HG03521 (cell line): ENCODE results near the gene ARL3.
"Not testable (repeated sequence)": the region's sequence is repeated elsewhere in the genome, so short reads cannot be mapped to it uniquely, and the experiment has no call there.

Experiments
- ATAC-seq: cut with Tn5 transposase; IDR thresholded peaks from one replicate; pipeline ENCODE4 v1.9.1; 2021; ENCODE audit warnings: mild to moderate bottlenecking, moderate library complexity; ENCODE audit not compliant: unreplicated experiment

Gene ARL3

DNA sequence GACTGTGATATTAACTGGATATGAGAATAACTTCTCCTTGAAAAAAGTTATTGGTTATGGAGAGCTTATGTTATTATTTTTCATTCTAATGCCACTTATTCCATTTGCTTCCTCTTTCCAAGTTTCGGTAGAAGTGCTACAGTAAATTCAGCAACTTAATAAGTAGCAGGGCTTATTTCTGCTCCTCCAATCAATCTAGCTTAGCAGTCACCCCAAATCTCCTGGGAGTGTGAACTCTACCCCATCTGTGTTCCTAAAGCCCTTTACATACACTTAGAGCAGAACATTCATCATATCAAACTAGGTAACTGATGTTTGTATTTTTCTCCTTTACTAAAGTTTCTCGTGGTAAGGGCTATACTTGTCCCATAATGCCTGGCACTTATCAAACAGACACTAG, 8.7 kb downstream of the ARL3 start:
- no peak for ATAC-seq

DNA sequence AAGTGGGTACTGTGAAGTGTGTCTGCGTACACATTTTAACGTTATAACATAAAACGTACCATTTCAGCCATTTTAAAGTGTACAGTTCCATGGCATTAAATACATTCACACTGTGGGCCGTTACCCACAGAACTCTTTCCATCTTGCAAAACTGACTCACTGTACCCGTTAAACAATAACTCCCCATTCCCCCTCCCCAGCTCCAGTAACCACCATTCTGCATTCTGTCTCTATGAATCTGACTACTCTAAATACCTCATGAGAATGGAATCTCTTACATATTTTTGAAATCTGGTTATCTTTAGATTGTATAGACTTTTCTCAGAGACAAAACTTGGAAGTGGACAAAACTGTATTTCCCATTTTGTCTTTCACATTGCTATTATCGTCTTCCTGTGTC, 9.3 kb downstream of the ARL3 start:
- no peak for ATAC-seq

DNA sequence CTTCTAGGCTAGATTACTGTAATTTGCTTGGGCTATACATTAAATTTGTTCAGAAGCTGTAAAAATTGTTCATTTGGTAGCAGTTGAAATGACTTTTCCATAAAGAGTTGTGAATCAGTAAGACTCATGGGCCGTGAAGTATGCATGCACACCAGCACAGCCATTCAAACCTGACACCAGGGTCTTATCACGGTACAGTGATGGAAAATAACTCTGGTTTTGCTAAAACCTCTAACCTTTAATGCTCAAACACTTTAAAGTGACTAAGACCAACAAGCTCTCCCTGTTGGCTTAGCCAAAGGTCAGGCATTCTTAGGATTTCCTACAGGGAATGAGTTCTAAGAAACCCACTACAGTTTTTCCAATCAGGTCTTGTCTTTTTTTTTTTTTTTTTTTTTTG, 11.5 kb downstream of the ARL3 start:
- ATAC-seq = no peak

DNA sequence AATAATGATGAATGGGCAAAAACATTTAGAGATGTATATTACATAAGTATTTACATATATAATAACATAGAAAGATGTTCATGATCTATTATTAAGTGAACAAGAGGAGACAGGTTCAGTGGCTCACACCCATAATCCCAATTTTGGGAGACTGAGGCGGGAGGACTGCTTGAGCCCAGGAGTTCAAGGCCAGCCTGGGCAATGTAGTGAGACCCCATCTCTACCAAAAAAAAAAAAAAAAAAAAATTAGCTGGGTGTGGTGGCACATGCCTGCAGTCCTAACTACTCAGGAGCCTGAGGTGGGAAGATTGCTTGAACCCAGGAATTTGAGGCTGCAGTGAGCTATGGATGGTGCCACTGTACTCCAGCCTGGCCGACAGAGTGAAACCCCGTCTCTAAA, 12.4 kb downstream of the ARL3 start:
- no peak for ATAC-seq

DNA sequence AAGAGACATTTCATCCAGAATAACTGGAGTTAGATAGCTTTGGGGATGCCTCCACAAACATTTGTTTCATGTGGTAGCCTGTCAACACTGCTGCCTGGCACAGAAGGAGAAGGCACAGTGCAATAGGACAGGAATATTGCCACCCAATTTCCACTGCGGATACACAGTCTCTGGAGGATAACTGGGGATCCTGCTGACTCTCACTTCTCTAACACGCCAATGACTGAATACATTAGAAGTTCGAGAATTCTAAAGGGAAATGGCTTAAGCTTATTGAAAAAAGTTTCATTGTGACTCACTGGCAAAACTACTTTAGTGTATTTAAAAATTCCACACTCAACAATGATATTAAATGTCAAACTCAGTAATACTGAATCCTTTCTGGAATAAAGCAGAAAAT, 12.9 kb downstream of the ARL3 start:
- ATAC-seq = no peak

DNA sequence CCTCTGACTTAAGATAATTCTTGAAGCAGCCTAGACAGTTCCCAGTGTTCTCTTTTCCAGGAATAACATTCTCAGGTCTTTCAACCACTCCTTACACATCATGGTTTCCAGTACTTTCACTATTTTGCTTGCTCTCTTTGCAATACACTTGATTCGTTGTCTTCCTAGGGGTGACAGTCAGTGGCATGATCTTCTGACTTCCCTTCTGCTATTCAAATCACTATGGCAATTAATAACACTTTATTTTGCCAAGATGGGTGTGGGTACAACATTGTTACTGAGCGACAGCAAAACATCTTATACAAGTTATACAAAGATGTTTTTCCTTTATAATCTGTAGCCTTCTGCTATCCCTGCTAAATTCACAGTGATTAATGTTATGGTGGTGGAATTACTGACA, 15.3 kb downstream of the ARL3 start:
- no peak for ATAC-seq

DNA sequence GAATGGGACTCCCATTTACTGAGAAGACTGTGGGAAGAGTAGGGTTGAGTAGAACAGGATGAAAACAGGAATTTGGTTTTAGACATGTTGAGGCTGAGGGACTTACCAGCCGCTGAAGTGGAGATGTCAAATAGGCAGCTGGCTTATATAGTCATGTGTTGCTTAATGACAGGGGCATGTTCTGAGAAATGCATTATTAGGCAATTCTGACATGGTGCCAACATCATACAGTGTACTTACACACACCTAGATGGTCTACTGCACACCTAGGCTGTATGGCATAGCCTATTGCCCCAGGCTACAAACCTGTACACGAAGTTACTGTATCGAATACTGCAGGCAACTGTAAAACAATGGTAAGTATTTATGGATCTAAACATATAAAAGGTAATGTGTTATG, 17.5 kb downstream of the ARL3 start:
- ATAC-seq = no peak

DNA sequence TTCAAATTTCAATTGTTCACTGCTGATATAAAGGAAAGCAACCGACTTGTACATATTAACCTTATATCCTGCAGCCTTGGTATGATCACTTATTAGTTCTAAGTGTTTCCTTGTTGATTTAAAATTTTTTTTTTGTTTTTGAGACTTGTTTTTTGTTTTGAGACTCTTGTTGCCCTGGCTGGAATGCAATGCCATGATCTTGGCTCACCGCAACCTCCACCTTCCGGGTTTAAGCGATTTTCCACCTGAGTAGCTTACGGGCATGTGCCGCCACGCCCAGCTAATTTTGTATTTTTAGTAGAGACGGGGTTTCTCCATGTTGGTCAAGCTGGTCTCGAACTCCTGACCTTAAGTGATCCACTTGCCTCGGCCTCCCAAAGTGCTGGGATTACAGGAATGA, 18.8 kb downstream of the ARL3 start:
- ATAC-seq = not testable (repeated sequence)

DNA sequence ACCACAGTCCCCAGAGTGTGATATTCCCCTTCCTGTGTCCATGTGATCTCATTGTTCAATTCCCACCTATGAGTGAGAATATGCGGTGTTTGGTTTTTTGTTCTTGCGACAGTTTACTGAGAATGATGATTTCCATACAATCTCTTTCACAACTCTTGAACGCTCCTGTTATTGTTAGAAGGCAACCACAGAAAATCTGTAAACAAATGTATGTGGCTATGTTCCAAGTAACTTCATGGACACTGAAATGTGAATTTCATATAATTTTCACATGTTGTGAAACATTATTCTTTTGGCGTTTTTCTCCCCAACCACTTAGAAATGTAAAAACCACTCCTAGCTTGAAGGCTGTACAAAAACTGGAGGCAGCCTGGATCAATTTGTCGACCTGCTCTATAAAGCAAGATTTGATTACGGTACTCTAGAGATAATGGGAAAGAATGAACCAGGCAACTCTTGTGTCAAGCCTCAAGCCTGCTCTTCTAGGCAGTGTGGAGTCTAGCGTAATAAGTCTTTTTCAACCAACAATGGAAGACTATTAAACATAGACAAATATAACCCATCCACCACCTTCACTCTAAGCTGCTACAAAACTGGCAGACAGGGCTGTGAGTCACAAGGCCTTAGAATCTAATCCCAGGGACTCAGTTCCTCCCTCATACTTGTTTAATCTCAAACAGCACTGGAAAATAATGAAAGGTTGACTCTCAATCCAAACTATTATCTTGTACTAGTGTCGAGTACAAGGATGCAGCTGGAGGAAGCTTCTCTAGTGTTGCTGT, 22.7 kb downstream of the ARL3 start:
- ATAC-seq = no peak

DNA sequence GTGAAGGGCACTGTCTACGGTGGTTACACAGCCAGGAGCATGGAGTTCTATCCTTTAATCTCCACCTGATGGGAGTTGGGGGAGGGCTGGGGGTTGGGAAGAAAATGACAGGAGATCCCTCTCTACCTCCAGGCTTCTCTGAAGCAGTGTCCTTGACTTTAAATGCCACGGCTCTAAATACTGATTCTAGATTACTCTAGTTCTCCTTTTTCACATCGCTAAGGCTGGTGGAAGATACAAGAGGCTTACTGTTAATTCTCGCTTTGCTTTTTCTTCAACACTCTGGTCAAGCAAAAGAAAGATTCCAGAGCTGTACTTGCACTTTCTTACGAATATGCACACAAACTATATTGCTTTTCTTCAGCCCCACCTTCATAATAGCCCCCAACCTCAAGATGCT, 30.5 kb downstream of the ARL3 start:
- no peak for ATAC-seq

DNA sequence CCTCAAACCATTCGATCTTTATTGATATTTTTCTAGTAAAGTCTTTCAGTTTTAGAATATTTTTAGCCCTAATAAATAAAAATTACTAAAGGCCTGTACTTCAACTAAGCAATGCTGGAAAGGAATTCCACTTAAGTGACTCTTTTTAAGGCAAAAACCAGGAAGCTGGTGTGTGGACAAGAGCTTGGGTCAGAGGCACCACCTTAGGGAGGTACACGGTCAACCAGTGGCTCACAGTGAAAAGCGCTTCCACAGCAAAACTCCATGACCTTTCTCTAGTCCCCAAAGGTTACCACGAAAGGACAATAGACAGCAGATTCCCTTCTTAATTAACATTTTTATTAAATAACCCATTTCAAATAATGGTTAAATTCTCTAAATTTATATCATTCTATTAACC, 31.2 kb downstream of the ARL3 start:
- ATAC-seq = no peak

DNA sequence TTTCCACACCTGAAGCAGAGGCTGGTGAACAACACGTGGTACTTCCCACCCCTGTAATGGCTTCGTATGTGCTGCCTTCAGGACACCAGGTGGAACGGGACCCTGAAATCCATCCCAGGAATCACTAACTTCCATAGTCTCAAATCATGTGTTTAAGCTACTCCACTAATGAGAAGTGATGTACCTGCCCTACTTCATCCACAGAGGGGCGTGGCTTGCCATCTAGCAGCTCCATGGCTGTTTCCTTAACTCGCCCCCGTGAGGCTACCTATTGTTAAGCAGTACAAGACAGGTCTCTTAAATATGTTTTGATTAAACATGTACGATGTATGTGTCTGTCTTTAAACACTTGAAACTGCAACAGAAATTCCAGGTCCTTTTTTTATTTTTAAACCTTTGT, 31.8 kb downstream of the ARL3 start:
- ATAC-seq = no peak

DNA sequence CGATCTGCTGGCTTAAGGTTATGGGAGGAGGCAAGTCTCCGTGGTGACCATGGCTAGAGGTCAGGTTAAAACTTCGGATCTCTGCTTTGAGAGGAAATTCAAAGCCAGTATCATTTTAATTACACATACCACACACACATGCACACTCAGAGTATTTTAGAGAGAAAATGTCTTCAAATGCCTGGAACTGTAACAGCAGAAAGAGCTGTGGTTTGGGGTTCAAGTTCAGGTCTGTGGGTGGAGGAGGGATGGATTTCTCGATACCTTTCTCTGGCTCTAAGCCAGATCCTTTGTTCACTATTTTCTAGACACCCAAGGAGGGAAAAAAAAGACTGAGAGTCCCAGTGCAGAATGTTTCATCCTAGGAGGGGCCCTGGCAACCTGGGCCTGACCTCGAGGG, 32.5 kb downstream of the ARL3 start:
- ATAC-seq = no peak

DNA sequence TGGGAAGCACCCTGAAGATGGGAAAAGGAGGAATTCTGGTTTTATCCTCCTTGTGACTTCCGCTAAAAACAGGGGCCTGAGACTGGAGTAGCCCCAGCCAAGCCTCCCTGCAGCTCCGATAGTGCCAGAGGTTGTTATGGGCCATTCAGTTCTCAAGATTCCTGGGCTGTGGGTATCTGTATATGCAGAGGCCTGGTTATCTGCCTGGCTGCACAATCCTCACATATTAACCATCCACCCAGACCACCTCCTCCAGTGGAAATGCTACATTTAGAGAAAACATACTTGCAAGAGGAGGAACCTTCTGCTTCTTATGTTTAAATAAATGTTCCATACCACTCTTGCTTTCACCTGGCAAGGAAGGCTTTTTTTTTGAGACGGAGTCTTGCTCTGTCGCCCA, 34.6 kb downstream of the ARL3 start:
- ATAC-seq = no peak

DNA sequence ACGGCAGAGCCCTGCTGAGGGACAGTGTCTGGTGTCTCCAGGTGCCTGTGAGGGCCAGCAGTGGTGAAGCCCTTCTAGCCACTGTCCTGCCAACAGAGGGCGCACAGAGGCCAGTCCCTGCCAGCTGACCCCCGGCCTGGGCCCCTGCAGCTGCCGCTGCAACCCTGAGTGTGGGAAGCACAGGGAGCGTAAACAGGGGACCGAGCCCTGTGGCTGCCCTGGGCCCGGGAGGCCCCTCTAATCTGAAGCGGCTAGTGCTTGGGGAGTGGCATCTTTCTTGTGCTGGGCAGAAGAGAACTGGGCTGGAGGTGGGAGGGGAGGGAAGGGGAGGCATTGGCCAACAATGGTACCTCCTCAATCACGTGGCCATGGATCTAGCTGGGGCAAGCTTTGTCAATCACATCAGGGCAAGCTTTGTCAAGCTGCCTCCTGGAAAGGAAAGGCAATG, 35.3 kb downstream of the ARL3 start:
- no peak for ATAC-seq

DNA sequence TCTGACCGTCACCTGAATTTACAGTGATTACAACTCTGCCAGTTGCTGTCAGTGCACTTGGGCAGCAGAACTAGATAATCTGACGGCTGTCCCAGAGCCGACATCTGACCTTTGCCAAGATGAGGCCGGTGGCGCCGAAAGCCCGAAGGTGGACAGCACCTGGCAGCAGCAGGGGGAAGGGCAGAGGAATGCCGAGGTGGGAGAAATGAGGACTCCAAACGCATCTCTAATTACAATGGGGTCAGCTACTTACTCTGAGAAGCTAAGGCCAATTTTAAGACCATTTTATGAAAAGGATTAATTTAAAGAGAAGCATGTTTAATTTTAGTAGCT, 36.2 kb downstream of the ARL3 start:
- ATAC-seq = no peak

DNA sequence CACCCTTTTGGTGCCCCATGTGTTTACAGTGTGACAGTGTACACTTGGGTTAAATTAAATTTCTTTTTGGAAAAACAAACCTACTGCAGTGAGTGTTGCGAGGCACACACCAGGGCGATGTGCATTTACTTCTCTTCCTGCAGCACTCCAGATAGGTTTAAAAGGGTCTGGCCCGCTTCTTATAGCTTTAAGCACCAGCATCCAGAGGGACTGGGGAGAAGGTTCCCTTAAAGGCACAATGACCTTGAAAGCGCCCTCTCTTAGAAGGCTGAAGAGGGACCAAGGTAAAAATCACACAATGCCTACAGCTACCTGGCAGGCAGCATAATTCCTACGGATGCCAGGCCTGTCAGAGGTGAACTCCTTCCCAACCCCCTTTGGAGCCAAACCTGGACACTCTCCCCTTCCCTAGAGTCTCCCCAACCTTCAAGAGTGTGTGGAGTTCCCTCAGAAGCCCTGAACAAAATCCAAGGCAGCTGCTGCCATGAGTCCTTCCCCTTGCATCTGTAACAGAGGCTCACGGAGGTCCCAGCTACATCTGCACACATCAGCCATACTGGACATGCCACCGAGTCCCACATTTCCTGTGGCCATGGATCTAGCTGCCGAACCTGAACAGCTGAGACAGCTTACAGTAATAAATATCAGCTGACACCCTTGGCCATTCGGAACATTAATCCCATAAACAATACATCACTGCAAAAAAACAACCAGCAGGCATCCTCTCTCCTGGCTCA, 36.7 kb downstream of the ARL3 start:
- no peak for ATAC-seq

DNA sequence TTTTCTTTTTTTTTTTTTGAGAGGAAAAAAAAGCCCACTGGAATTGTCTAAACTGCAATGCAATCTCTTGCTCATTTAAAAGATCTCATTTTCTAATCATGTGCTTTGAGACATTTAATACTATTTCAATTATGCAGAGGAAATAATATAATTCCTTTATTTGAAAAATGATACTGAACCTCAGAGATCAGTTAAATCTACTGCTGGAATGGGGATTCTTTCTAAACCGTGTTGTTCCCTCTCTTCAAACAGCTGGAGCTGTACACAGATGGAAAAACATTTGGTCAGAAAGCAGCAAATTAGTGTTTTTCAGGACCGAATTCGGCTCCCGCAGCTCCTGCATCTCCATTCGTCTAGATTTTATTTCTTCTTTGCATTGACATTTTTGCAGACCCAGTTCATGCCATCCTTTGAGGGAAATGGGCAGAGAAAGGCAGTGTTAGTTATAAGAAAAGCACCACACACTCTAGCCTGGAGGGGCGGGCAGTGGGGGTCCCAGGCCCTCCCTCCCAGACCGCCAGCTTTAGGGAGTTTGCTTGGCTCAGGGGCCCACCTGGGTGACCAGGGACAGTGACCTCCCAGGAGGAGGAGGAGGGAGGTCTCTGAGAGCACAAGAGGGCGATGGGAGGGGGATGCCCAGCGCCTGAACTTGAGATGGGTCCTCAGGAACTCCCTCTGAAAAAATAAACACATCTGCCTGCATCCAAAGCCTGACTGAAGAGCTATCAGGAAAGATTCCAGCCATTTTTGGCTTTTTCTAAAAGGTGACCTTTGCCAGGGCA, 37.5 kb downstream of the ARL3 start:
- no peak for ATAC-seq

DNA sequence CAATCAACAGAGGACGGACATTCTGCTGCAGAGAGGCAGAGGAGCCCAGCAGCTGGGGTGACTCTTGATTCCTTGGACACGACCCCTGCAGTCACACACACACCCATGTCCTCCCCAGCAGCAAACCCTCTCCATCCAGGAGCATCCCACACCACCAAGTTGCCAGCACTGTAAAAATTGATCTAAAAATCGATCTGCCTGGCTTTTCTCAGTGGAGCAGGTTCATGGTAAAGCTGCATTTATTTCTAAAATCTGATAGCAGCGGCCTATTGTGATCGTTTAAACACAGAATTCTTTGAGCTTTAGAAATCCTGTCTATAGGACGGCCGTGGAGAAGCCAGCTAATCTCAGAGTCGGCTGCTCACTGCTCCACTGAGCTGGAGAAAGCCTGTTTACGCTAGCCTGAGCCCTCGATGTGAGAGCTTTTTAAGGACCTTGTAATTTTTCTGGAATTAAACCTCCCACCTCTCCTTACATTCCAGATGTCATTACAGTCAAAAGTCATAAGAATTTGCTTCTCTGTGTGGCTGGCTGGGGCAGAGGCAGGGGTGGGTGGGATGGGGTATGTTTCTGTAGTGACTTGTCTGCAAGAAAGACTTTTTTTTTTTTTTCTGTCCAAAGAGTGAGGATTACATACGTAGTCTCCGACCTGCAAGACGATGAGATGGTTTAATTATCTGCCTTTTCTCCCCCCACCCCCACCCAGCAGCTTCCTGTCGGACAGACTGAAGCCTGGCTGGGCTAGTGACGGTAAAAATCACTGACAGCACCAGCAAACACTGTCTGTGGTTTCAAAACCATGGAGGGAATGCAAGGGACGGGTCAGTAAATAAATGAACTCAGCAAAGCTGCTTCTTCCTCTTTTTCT, 38.3 kb downstream of the ARL3 start:
- no peak for ATAC-seq

DNA sequence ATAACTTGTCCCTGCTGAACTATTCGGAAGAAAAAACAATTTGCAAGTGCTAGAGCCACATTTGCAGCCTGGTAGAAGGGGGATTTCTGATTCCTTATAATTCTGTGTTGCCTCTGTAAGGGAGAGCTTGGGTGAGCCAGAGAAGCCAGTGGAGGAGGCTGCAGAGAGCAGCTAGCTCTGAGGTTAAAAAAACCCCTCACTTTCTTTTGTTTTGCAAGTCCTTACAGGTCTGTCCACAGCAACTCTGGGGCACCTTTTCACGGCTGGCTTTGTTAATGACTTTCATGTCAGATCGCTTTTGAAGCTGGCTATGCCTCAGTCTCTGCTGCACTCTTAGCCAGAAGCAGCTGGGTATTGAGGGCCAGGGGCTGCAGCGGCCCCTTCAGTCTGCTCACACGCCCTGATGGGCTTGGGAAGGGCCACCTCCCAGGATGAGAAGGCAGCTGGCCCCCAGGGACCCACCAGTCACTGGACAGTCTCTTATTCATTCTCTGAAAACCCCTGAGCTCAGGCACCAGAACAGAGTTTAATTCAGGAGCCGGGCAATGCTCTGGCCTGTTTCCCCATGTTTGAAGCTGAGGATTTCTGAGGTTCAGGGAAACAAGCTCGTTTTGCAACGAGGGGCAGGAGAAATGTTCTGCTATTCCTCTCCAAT, 39.1 kb downstream of the ARL3 start:
- no peak for ATAC-seq
